HL-60 (cell line): Measurements from ENCODE around the gene SORCS2.
A peak's percentile ranks its signal among the peaks of the same experiment; 100 is the strongest.

Experiments used
- DNase-seq, 2 experiments: peaks; one replicate each; pipeline ENCODE4 v3.0.0-alpha.2; 2010 to 2020; ENCODE audit warnings: low read depth in 1 of 2, low spot score in 1 of 2
- H3K27ac ChIP-seq: fragments of 250-450 bp; sonication (Bioruptor Pico); replicated peaks from 2 replicates; pipeline ENCODE4 v1.5.1; 2020; ENCODE audit warnings: mild to moderate bottlenecking, moderate library complexity
- H3K27me3 ChIP-seq: fragments of 250-450 bp; sonication (Bioruptor Pico); 2 replicates; pipeline ENCODE4 v1.5.1; 2021; ENCODE audit warnings: mild to moderate bottlenecking, moderate library complexity; ENCODE audit not compliant: insufficient read depth, poor library complexity, severe bottlenecking
- H3K4me3 ChIP-seq: replicated peaks from 2 replicates; pipeline ENCODE4 v1.5.1; 2011; ENCODE audit warnings: mild to moderate bottlenecking, control low read depth, low read length; ENCODE audit not compliant: insufficient read depth
- CTCF ChIP-seq: IDR thresholded peaks from one replicate; pipeline ENCODE4 v1.5.1; 2011; ENCODE audit warnings: low read length, control low read depth, inconsistent platforms; ENCODE audit not compliant: insufficient read depth
- GABPA ChIP-seq: IDR thresholded peaks from 2 replicates; pipeline ENCODE4 v1.6.1; 2012; ENCODE audit warnings: low read depth
- POLR2AphosphoS5 ChIP-seq: IDR thresholded peaks from 2 replicates; pipeline ENCODE4 v1.6.1; 2012; ENCODE audit warnings: low read depth
- SPI1 ChIP-seq: IDR thresholded peaks from 2 replicates; pipeline ENCODE4 v1.6.1; 2012; ENCODE audit warnings: low read depth, mild to moderate bottlenecking, borderline replicate concordance
- TF ChIP-seq, protein P1 (sequence below): IDR thresholded peaks from 2 replicates; pipeline ENCODE4 v1.6.1; 2012; ENCODE audit warnings: low read depth; ENCODE audit not compliant: insufficient replicate concordance

Gene SORCS2

DNA sequence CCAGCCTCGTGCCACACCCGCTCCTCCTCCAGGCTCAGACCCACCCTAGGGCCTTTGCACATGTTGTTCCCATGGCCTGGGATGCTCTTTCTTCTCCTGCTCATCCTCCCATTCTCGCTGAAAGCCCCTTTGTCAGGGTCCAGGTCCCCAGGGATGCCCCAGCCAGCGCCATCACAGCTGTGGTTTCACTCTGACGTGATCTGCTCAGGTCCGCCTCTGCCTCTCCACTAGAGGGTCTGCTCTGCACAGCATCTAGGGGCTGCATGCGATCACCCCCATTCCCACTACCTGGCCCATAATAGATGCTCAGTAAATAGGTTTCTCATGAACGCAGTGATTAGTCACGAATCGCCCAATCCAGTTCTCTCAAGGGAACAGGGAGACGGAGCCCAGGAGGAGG, 524.8 kb downstream of the SORCS2 start:
- Histone ChIP-seq H3K4me3 (no peak overlapping the region), H3K27ac (no peak overlapping the region), H3K27me3 (peaks cover 4% of the 10 kb centered on the region)
- no peak for TF ChIP-seq GABPA
- TF ChIP-seq, protein P1, sequence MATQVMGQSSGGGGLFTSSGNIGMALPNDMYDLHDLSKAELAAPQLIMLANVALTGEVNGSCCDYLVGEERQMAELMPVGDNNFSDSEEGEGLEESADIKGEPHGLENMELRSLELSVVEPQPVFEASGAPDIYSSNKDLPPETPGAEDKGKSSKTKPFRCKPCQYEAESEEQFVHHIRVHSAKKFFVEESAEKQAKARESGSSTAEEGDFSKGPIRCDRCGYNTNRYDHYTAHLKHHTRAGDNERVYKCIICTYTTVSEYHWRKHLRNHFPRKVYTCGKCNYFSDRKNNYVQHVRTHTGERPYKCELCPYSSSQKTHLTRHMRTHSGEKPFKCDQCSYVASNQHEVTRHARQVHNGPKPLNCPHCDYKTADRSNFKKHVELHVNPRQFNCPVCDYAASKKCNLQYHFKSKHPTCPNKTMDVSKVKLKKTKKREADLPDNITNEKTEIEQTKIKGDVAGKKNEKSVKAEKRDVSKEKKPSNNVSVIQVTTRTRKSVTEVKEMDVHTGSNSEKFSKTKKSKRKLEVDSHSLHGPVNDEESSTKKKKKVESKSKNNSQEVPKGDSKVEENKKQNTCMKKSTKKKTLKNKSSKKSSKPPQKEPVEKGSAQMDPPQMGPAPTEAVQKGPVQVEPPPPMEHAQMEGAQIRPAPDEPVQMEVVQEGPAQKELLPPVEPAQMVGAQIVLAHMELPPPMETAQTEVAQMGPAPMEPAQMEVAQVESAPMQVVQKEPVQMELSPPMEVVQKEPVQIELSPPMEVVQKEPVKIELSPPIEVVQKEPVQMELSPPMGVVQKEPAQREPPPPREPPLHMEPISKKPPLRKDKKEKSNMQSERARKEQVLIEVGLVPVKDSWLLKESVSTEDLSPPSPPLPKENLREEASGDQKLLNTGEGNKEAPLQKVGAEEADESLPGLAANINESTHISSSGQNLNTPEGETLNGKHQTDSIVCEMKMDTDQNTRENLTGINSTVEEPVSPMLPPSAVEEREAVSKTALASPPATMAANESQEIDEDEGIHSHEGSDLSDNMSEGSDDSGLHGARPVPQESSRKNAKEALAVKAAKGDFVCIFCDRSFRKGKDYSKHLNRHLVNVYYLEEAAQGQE = no peak
- no peak for DNase-seq

DNA sequence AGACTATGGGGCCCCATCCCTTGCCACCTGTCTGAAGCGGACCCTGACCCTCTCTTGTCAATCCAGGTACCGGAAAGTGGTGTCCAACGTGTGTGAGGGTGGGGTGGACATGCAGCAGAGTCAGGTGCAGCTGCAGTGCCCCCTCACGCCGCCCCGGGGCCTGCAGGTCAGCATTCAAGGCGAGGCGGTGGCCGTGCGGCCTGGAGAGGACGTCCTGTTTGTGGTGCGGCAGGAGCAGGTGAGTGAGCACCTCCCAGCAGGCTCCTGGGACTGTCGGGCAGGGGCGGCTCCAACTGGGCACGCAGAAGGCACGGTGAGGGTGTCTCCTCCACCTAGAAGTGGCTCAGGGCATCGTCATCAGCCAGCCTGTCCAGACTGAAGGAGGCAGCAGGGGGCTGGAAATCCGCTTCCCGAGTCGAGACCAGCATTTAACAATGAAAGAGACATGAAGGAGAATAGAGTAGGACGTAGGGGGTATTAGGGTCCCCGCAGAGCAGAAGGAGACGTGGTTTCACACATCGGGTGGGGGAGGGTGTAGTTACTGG, 525.7 kb downstream of the SORCS2 start:
- Histone ChIP-seq H3K4me3 (no peak overlapping the region), H3K27me3 (peaks cover 4% of the 10 kb centered on the region), H3K27ac (no peak overlapping the region)
- no peak for DNase-seq
- no peak for TF ChIP-seq POLR2AphosphoS5
- TF ChIP-seq CTCF = no peak
- TF ChIP-seq, protein P1 = no peak
- TF ChIP-seq GABPA = no peak
- TF ChIP-seq SPI1 = no peak

GRCh38 chr4:7719354-7720174, 527.2 kb downstream of the SORCS2 start:
- H3K27ac ChIP-seq = no peak overlapping the region
- peaks cover 4% of the 10 kb centered on the region for H3K27me3 ChIP-seq
- no peak for TF ChIP-seq SPI1
- TF ChIP-seq CTCF = peak; percentile 45
- no peak for TF ChIP-seq GABPA
- H3K4me3 ChIP-seq = no peak overlapping the region
- DNase-seq = peak in 1 of 2 experiments; percentile 30

GRCh38 chr4:7721984-7722551, 529.7 kb downstream of the SORCS2 start:
- no peak overlapping the region for H3K4me3 ChIP-seq
- no peak overlapping the region for H3K27ac ChIP-seq
- H3K27me3 ChIP-seq = peaks cover 4% of the 10 kb centered on the region
- DNase-seq = no peak
- TF ChIP-seq GABPA (no peak), POLR2AphosphoS5 (no peak), SPI1 (no peak), CTCF (no peak)
- TF ChIP-seq, protein P1 = no peak
